H1 (cell line): ENCODE measurements around the gene PDXP. TPM values are rescaled to one million over a fixed set of nuclear protein-coding genes. Genes with fewer than 3 reads are reported as not detected.

Experiments
- CTCF ChIA-PET: fragments of 300-600 bp; sonication (Branson Sonifier 250); formaldehyde crosslinking; loops from one replicate; lab custom pipeline; 2021; ENCODE audit not compliant: partially characterized antibody; lab: Charles Lee
- POLR2A ChIA-PET: fragments of 300-600 bp; sonication (Branson Sonifier 250); formaldehyde crosslinking; loops from one replicate; lab custom pipeline; 2021; ENCODE audit warnings: inconsistent platforms; ENCODE audit not compliant: partially characterized antibody; lab: Charles Lee
- DNase-seq, 2 experiments: peaks; one replicate each; pipeline versions ENCODE4 v3.0.0 to v3.0.0-alpha.2; 2010 to 2022; ENCODE audit warnings: low spot score in 2 of 2, low read depth in 1 of 2, mixed read lengths in 1 of 2
- FAIRE-seq: peaks from 2 replicates; lab custom pipeline; 2011; peaks lifted over from hg19 to GRCh38; lab: Jason Lieb, UNC
- H2AFZ ChIP-seq: 2 replicates; pipeline ENCODE4 v1.8.1; 2012; ENCODE audit warnings: low read length, inconsistent platforms
- H2AK5ac ChIP-seq: 2 replicates; pipeline ENCODE4 v1.6.1; 2013; ENCODE audit warnings: low read depth, low read length
- H2BK120ac ChIP-seq: replicated peaks from 2 replicates; pipeline ENCODE3; 2013; ENCODE audit warnings: low read depth, low read length, inconsistent platforms
- H2BK12ac ChIP-seq: 2 replicates; pipeline ENCODE4 v1.6.1; 2013; ENCODE audit warnings: low read depth, low read length
- H2BK15ac ChIP-seq: 2 replicates; pipeline ENCODE4 v1.6.1; 2013; ENCODE audit warnings: low read length
- H2BK20ac ChIP-seq: 2 replicates; pipeline ENCODE4 v1.6.1; 2013; ENCODE audit warnings: low read length
- H2BK5ac ChIP-seq: 2 replicates; pipeline ENCODE4 v1.6.1; 2013; ENCODE audit warnings: low read depth, low read length
- H3K14ac ChIP-seq: 2 replicates; pipeline ENCODE4 v1.6.1; 2013; ENCODE audit warnings: inconsistent platforms; ENCODE audit not compliant: insufficient read length
- H3K18ac ChIP-seq: 2 replicates; pipeline ENCODE4 v1.6.1; 2013; ENCODE audit warnings: low read length; ENCODE audit errors: extremely low read depth
- H3K23ac ChIP-seq: 2 replicates; pipeline ENCODE4 v1.6.1; 2013; ENCODE audit warnings: inconsistent platforms; ENCODE audit not compliant: insufficient read length
- H3K23me2 ChIP-seq: 2 replicates; pipeline ENCODE4 v1.6.1; 2013; ENCODE audit warnings: low read depth, low read length
- H3K27ac ChIP-seq: 2 replicates; pipeline ENCODE4 v1.6.1; 2011; ENCODE audit warnings: low read depth, low read length, inconsistent platforms
- H3K27me3 ChIP-seq, 4 experiments: replicated peaks in 1 of 4; 1 replicate in 1 of 4; 2 replicates in 3 of 4; pipeline versions ENCODE4 v1.6.1 to v1.8.1; 2011 to 2013; ENCODE audit warnings: low read length in 3 of 4, mild to moderate bottlenecking in 3 of 4, inconsistent platforms in 2 of 4, mixed read lengths in 2 of 4, moderate library complexity in 1 of 4; ENCODE audit not compliant: control insufficient read depth in 3 of 4, insufficient read depth in 3 of 4; ENCODE audit errors: extremely low read depth in 1 of 4
- H3K36me3 ChIP-seq, 4 experiments: 2 replicates each; pipeline versions ENCODE4 v1.6.1 to v1.8.1; 2011 to 2013; ENCODE audit warnings: mild to moderate bottlenecking in 4 of 4, low read length in 3 of 4, moderate library complexity in 2 of 4, control low read depth in 1 of 4, inconsistent platforms in 1 of 4; ENCODE audit not compliant: insufficient read depth in 4 of 4, control insufficient read depth in 2 of 4
- H3K4ac ChIP-seq: replicated peaks from 2 replicates; pipeline ENCODE3; 2013; ENCODE audit warnings: low read length, low read depth, mixed read lengths, inconsistent platforms; ENCODE audit not compliant: insufficient read length
- H3K4me1 ChIP-seq, 4 experiments: replicated peaks in 1 of 4; 1 replicate in 1 of 4; 2 replicates in 3 of 4; pipeline versions ENCODE4 v1.6.1 to v1.8.1; 2011 to 2013; ENCODE audit warnings: low read length in 3 of 4, inconsistent platforms in 2 of 4, mixed read lengths in 1 of 4; ENCODE audit not compliant: insufficient read depth in 4 of 4, control insufficient read depth in 3 of 4
- H3K4me2 ChIP-seq, 2 experiments: 2 replicates each; pipeline versions ENCODE4 v1.6.1 to v1.8.1; 2011 to 2013; ENCODE audit warnings: low read depth in 2 of 2, low read length in 2 of 2, control low read depth in 1 of 2, inconsistent platforms in 1 of 2, mild to moderate bottlenecking in 1 of 2; ENCODE audit not compliant: insufficient read depth in 1 of 2
- H3K4me3 ChIP-seq, 4 experiments: fragments of 200-600, 300-600 bp in 1 of 4; sonication (generic), shearing (Covaris generic), sonication (Bioruptor Twin) in 1 of 4; 2 replicates each; pipeline versions ENCODE4 v1.5.1 to v1.8.1; 2011 to 2016; ENCODE audit warnings: low read length in 4 of 4, low read depth in 3 of 4, control low read depth in 2 of 4, inconsistent platforms in 2 of 4, mild to moderate bottlenecking in 2 of 4, mixed read lengths in 1 of 4, moderate library complexity in 1 of 4; ENCODE audit not compliant: insufficient read depth in 2 of 4; ENCODE audit errors: extremely low read depth in 1 of 4
- H3K56ac ChIP-seq: replicated peaks from 2 replicates; pipeline ENCODE3; 2013; ENCODE audit warnings: low read depth, mild to moderate bottlenecking, mixed read lengths, low read length, inconsistent platforms; ENCODE audit not compliant: insufficient read length
- H3K79me1 ChIP-seq: 2 replicates; pipeline ENCODE4 v1.6.1; 2013; ENCODE audit warnings: low read depth, low read length, control low read depth
- H3K79me2 ChIP-seq, 2 experiments: 2 replicates each; pipeline versions ENCODE4 v1.6.1 to v1.8.1; 2012 to 2013; ENCODE audit warnings: low read length in 2 of 2, mild to moderate bottlenecking in 2 of 2, inconsistent platforms in 1 of 2; ENCODE audit not compliant: insufficient read depth in 2 of 2, control insufficient read depth in 1 of 2
- H3K9ac ChIP-seq, 4 experiments: replicated peaks in 1 of 4; 1 replicate in 1 of 4; 2 replicates in 3 of 4; pipeline versions ENCODE4 v1.6.1 to v1.8.1; 2011 to 2013; ENCODE audit warnings: low read depth in 3 of 4, low read length in 3 of 4, control low read depth in 2 of 4, mild to moderate bottlenecking in 2 of 4, moderate library complexity in 2 of 4, inconsistent platforms in 1 of 4; ENCODE audit errors: extremely low read depth in 1 of 4
- H3K9me3 ChIP-seq, 2 experiments: 2 replicates each; pipeline versions ENCODE4 v1.6.1 to v1.8.1; 2012 to 2013; ENCODE audit warnings: mild to moderate bottlenecking in 2 of 2, moderate library complexity in 2 of 2, control low read depth in 1 of 2, inconsistent platforms in 1 of 2, low read depth in 1 of 2, low read length in 1 of 2, mixed read lengths in 1 of 2; ENCODE audit not compliant: insufficient read depth in 2 of 2
- H4K20me1 ChIP-seq, 2 experiments: replicated peaks in 1 of 2; 2 replicates each; pipeline versions ENCODE3 to v1.8.1; 2011 to 2013; ENCODE audit warnings: inconsistent platforms in 2 of 2, low read length in 2 of 2, mild to moderate bottlenecking in 1 of 2; ENCODE audit not compliant: insufficient read depth in 2 of 2, control insufficient read depth in 1 of 2
- H4K5ac ChIP-seq: 2 replicates; pipeline ENCODE4 v1.6.1; 2013; ENCODE audit warnings: low read length, low read depth, mixed read lengths, inconsistent platforms; ENCODE audit not compliant: insufficient read length
- H4K8ac ChIP-seq: 2 replicates; pipeline ENCODE4 v1.8.0; 2013; ENCODE audit warnings: mild to moderate bottlenecking, moderate library complexity, low read length, inconsistent platforms; ENCODE audit not compliant: insufficient read depth; ENCODE audit errors: extremely low read depth
- H4K91ac ChIP-seq: replicated peaks from 2 replicates; pipeline ENCODE3; 2013; ENCODE audit warnings: low read length, mixed read lengths, inconsistent platforms; ENCODE audit not compliant: insufficient read length
- RFX5 ChIP-seq: IDR thresholded peaks from 2 replicates; pipeline ENCODE4 v1.6.1; 2011; ENCODE audit warnings: low read depth, low read length, improper control_type of control experiment, borderline replicate concordance
- SRF ChIP-seq: IDR thresholded peaks from 2 replicates; pipeline ENCODE4 v1.6.1; 2011; ENCODE audit warnings: mild to moderate bottlenecking, low read depth, low read length, moderate library complexity
- YY1 ChIP-seq: IDR thresholded peaks from 2 replicates; pipeline ENCODE4 v1.6.1; 2011; ENCODE audit warnings: low read depth, mild to moderate bottlenecking, low read length
- WGBS, 2 experiments: shearing (Covaris generic) in 1 of 2; methylation state at CpG; one replicate each; pipeline versions ENCODE4 v1.1.6 to v1.1.7; 2013 to 2015; ENCODE audit warnings: low lambda C conversion rate in 2 of 2, mixed read lengths in 2 of 2, inconsistent platforms in 1 of 2, low coverage in 1 of 2, missing lambda C conversion rate in 1 of 2; ENCODE audit not compliant: insufficient replicate concordance in 2 of 2, insufficient coverage in 1 of 2, insufficient read length in 1 of 2; ENCODE audit errors: extremely low coverage in 1 of 2, missing lambda C conversion rate in 1 of 2; 5-methylcytosine and 5-hydroxymethylcytosine counted together
- polyA plus RNA-seq, 7 experiments: library from polyadenylated mRNA; depleted of rRNA in 3 of 7; stranded (reverse) in 5 of 7; unstranded in 2 of 7; fragments of >200 nt in 5 of 7; fragments of 200-250 nt in 2 of 7; gene quantifications; 1 replicate in 5 of 7; 2 replicates in 1 of 7; 4 replicates in 1 of 7; pipeline versions ENCODE4 v1.2.1 to v1.2.3, GENCODE V29; 2011 to 2013; ENCODE audit warnings: missing spikeins in 2 of 7, mixed read lengths in 2 of 7
- total RNA-seq: library from RNA; stranded (reverse); fragmentation: NEBNext Ultra II Directional; extraction: Animal tissue kit (Norgen Biotek cat#: 25700); gene quantifications from 2 replicates; pipeline ENCODE4 v1.2.1, GENCODE V29; 2021

PDXP gene
- total and polyA plus RNA-seq, 2 of the 8 experiments (the other 6 are each of a cell fraction or from before 2014, with no cell fraction given), result 36.6 to 67.7 TPM

- Histone ChIP-seq H3K9ac (no peak overlapping the region), H4K20me1 (peaks cover 0 to 6% of the 10 kb centered on the region in 2 experiments), H3K4me2 (no peak overlapping the region), H3K14ac (no peak overlapping the region), H2BK120ac (no peak overlapping the region), H3K4me3 (no peak overlapping the region), H2BK15ac (no peak overlapping the region), H3K9me3 (no peaks in the 10 kb centered on the region), H2AFZ (no peak overlapping the region), H2BK5ac (no peak overlapping the region), H3K27me3 (no peaks in the 10 kb centered on the region), H3K4ac (no peak overlapping the region), H3K23me2 (no peaks in the 10 kb centered on the region), H2BK12ac (no peak overlapping the region), H3K79me1 (no peaks in the 10 kb centered on the region), H4K5ac (no peak overlapping the region), H3K27ac (no peak overlapping the region), H2BK20ac (no peak overlapping the region), H4K91ac (no peak overlapping the region), H3K79me2 (no peaks in the 10 kb centered on the region), H3K4me1 (no peaks in the 10 kb centered on the region; a peak in 2 of 7 replicates), H4K8ac (no peak overlapping the region), H2AK5ac (no peak overlapping the region), H3K36me3 (peaks cover 14 to 33% (median 19%) of the 10 kb centered on the region in 4 experiments; a peak in 7 of 8 replicates), H3K18ac (no peak overlapping the region), H3K23ac (no peak overlapping the region), H3K56ac (no peak overlapping the region)
- WGBS, 2 experiments, result 94% methylated on average over 6 of the region's 6 CpGs; no CpG with 5 or more reads in 1 of the 2 experiments
- no peak for FAIRE-seq
- ChIA-PET POLR2A (interaction anchor here (0.7 to 7.6 kb wide), 5 partner anchors 7 to 70 kb away, joined by 3 to 63 read pairs (median 3); partner anchors contain the start of gene GGA1), CTCF (interaction anchor here (0.9 to 7.9 kb wide), 8 partner anchors 9 to 25 kb away, joined by 3 to 49 read pairs (median 4); no protein-coding TSS in a partner anchor)
- TF ChIP-seq YY1 (no peak), RFX5 (no peak), SRF (no peak)
- DNase-seq, result no peak
Observed at GRCh38 chr22:37618674-37619073, 39.8 kb upstream of the PDXP start.
